Activated CD8-positive, alpha-beta memory T cell treated with anti-CD3 and anti-CD28 coated beads for 24 hours (primary cell): Measurements from ENCODE around the gene AKAP12.

Source experiments
- DNase-seq: peaks from one replicate; pipeline ENCODE4 v3.0.0-alpha.2; 2020

Gene AKAP12

DNA sequence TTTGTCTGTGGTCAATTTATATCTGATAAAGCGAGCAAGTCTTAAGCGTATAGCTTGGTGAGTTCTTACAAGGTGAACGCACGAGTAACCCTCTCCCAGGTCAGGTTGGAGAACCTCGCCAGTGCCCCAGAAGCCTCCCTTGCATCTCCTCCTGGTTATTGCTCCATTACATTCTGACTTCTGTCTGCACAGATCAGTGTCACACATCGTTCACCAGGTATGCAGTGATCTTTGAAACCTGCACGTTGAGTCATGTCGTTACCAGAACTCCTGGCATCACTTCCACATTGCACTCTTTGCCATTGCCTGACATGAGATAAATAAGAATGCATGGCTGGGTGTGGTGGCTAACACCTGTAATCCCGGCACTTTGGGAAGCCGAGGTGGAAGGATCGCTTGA is 44.2 kb downstream of the AKAP12 start:
- no peak for DNase-seq

DNA sequence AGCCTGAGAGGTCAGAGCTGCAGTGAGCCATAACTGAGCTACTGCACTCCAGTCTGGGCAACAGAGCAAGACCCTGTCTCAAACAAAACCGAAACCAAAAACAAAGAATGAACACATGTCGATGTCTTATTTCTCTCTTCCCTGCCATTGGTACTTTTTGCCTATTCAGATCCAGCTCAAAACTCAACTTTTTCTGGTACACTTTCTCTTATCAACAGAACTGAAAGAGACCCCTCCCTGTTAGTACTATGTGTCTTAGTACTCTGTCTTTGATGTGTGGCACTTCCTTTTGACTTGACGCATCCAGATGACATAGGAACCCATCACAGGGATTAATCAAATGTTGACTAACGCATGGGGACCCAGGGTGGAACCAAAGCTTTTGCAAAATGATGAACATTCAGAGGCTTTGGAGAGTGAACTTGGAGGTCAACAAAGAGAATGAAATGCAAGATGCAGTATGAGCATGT is 44.8 kb downstream of the AKAP12 start:
- no peak for DNase-seq

DNA sequence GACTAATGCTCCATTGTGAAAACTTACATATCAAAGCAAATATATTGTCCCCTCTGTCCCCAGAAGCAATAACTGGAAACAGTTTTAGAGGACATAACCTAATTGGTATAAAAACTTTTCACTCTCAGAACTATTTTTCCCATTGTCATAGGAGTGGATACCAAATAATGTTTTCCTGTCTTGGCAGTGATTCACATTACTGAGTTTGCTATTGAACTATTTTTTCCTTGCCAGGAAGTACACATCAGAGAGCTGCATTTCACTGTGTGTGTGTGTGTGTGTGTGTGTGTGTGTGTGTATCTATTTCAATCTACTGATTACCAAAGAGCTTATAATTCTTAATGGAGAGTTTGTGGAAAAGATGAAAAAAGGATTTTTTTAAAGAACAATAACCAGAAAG is 45.4 kb downstream of the AKAP12 start:
- no peak for DNase-seq

DNA sequence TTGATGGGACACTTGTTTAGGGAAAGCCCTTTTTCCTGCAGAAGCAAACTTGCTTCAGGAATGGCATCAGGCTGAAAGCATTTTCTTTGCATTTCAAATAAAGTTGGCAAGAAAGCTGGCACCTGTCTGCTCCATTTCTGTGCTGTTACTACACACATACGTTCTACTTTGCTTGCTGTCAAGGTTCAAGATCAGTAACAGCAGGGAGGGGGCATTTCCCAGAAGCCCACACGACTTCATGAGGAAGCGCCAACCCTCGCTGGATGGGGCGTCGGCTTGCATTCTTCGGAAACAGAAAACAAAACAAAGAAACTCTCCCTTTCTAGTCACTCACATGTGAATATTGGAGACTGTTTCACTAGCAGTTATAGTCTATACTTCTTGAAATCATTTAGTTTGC is 46.4 kb downstream of the AKAP12 start:
- no peak for DNase-seq

DNA sequence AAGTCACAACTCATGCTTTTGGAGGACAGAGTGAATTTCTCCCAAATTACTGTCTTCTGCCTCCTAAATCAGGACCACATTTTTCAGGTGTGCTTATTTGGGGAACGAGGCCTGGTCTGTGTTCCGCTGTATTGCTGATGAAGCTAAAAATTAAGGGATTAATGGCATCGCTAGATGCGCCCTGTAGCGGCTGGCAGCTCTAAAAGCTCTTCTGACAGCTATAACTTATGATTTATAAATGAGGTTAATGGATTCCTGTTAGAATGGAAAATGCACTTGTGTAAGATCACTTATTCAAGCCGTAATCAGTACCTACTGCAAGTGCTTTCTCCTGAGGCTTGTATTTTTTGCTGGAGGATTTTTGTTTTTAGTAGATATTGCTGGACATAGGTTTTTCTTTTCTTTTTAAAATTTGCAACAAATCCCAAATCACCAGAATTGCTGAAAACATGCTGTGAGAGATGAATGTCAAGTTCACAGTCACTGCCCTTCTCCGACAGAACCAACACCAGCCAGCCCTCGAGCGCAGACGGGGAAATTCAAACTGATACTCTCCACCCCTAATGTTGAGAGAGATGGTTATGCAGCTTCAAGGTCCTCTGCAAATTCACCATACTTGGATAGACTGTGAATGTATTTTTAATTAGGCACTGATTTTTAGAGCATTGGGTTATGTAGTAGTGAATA is 49.1 kb downstream of the AKAP12 start:
- no peak for DNase-seq

DNA sequence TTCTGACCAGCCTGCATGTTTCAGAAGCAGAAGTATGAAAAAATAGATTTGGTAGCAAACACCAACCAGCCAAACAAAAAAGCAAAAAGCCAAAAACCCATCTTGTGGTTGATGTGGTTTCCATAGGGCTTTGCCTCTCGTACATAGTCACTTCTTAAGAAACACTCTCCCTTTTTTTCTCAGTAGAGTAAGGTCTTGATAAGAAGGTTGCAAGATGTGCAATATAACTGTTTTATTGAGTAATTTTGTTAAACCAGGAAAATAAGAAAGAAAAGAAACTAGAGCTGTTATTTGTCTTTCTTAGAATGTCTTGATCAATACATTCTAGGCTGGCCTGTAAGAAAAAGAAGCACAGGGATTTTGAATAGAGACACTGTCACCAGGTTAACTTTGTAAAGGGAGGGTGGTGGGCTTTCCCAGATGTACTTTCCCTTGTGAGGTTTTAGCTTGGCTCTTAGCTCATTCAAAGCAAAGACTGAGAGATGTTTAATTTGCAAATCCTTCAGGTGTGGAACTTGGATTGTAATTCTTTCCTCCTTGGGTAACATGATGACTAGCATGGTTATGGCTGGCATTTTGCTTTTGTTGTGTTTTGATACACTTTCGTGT is 49.7 kb downstream of the AKAP12 start:
- DNase-seq = no peak

DNA sequence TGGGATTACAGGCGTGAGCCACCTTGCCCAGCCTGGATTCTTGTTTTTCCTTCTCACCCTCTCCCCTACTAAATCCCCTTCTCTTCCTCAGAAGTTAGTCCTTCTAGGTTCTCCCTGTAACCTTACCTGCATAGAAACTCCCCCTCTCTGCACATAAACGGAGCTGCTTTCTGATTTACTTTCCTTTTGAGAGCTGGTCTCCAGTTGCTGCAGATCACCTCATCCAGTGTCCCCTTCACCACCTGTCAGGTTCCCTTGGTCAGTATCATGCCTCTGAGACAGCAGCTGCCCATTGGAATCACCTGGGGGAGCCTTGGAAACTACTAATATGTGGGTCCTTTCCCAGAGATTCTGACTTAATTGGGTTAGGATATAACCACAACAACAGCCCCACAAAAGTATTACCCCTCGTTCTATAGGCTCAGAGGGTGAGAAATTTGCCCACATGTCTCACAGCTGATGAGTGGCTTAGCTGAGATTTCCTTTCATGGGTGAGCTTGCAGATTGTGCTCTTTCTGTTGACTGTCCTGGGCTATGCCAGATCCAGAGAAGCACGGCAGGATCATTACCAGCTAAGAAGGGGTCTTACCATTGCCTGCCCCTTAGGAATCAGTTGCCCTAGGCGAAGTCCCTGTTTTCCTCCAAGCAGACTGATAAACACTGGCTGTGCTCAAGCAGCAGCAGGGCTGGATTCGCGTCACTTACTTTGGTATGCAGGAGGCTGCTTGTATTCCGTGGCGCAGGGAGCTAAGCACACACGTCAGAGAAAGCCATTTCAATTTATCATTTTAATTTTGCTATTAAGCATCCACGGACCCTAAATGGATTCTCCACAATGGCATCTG is 51.3 kb downstream of the AKAP12 start:
- no peak for DNase-seq

DNA sequence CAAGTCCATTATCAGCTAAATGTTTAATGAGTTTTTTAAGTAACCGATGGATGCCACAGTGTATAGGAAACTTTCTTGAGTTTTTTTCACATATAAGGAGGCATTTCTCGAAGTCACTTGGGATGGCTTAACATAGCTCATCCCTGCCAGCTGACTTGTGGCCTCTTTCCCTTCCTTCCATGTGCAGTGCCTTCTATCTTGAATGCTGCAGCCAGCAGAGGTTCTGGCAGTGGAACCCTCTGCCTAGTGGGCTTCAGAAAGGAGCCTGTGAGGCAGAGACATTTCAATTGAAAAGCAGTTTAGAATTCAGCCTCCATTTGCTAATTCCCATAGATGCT is 51.9 kb downstream of the AKAP12 start:
- DNase-seq = no peak

DNA sequence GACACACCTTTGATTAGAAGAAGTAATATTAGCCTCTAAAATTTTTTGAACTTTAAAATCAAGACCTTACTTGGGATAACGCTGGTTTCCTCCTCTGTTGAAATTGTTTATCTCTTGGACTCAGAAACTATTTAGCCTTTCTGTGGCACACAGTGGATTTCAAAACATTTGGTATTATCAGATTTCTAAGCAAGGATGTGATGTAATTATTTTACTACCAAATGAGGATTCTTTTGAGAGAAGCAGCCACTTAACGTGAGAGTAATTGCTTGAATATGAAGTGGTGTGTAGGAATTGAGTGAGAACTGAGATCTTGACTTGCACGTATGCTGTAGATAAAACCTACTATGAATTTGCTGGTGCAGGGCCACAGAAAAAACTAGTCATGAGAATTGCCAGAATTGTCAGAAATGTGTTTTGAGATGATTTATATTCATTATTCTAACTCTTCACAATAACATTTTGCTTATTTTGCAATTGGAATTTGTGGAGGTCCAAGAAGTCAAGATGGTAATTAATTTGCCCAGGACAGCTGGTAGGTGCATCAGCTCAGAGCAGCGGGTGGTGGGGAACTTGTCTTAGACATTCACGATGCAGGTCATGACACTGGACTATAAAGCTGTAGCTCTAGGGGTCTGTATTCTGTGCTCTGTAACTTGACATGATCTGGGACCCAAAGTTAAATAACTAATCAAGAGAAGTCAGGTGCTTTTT is 53.4 kb downstream of the AKAP12 start:
- no peak for DNase-seq

DNA sequence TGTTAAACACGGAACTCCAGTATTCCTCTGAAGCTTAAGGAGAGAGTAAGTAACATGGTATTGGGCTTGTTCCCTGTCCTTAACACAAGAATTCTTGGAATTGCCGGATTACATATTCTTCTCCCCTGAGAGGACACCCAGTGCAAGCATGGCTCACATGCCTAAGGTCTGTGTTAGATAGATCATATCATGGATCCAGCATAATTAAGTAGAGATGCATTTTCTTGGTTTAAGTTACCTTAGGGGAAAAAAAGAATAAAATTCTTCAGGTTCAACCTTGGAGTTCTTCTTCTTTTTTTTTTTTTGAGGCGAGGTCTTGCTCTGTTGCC is 53.9 kb downstream of the AKAP12 start:
- DNase-seq = no peak

DNA sequence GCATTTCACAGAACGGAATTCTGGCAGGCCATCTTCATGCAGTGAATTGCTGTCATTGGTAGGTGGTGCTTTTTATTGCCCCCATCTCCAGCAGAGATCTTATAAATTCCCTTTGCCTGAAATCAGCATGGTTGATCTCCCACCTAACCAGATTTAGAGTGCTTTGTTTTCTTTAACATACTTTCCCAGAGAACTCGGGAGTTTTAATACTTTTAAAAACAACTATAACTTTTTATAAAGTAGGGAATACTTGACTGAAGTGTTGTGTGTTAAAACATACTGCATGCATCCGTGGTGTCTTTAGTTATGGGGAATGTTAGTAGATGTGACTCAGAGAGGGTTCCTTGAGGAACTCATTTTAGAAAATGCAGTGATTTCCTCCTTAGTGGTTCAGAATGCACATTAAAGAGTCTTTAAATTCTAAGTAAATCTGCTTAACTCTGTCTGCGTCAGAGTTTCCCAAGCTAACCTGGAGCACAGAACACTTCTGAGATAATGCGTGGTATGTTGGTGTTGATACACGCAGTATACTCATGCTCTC is 54.9 kb downstream of the AKAP12 start:
- no peak for DNase-seq

DNA sequence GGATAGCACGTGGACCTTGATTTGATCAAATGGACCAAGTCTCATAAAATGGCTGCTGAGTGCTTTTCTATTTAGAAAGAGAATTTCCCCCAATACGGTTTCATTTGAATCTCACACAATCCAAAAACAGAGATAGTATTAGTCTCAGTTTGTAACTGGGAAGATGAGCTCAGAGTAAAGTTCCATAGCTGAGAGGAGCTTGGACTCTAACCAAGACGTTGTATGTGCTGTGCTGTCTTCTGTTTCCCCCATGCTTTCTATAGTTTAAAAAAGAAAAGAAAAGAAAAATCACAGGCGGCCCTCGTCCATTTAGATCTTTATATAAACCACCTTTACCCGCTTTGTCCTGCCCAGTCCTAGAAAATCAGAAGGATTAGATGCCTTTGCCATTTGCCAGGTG is 58.1 kb downstream of the AKAP12 start:
- no peak for DNase-seq

DNA sequence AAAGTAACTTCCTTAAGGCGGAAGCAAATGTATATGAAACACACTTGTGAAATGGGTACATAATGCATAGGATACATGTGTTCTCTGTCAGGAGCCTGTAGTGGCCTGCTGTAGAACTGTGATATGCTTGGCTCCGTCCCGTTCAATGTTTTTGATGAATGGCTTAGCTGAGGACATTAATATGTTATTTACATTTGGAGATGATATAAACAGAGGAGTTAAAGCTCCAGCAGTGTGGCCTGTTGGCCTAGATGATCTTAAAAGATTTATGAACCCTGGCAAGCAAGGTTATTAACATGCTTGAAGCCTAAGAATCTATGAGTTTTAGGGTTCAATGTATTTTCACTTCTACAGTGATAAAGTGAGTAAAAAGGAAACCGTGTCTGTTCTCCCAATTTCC is 59.2 kb downstream of the AKAP12 start:
- DNase-seq = no peak

DNA sequence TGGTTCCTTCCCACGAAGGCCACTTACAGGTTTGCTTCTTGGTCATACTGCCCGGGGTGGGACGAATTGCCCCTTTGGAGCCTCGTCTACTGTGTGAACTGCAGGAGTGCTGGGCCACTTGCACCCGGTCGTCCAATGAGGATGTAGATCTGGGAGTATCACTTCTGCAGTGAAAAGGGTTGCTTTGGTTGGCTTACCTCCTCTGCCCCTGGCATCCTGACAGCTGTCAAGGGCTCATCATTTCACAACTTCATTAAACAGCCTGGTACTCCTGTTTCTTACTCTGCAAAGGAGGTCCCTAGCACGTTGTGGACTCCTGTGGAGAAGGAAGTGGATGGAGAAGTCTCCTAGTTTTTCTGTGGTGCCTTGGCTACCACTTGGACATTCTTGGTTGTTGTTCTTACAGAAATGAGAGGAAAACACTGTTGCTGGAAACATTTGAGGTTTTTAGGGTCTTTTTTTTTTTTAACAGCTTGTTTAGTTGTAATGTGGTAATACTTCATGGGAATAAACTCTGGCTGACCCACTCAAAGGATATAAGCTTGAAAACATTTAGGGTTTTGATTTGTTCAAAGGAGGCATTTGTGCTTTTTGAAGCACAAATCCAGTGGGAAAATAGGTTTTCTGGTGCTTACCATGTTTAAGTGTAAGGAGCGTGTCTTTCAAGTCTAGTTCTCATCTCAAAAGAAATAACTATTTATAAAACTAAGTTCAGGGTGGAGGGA is 60.7 kb downstream of the AKAP12 start:
- DNase-seq = no peak

DNA sequence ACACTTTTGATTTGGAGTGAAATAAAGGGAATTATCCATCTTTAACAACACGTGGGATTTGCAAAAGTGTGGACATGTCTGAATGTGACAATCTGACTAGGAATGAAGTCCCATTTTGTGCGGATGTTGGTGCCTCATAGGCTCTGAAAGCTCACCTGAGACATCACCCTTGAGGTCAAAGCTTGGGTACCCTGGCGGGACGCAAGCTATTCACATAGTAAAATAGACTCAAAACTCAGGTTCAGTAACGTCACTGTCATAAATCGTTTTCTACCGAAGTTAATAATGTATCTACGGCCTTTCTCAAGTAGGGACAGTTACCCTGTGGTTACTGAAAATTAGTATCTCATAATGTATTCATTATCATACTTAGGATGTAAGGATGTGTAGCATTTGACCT is 61.8 kb downstream of the AKAP12 start:
- no peak for DNase-seq

DNA sequence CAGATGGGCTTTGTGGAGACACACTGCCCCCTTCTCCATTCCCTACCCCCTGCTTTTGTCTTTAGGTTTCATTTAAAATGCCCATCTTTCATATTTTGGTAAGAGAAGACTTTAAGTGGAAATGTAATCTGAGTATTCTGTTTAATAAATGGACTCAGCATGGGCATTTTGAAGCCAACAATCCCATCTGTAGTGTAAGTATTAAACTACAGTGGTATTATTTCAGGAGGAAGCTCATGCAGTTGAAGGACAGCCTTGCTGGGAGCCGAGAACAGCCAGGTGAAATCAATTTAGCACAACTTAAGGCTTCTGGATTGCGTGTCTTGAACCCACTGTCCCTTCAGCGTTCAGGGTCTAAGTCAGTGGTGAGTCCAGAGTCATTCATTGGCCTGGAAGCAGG is 63.5 kb downstream of the AKAP12 start:
- no peak for DNase-seq

DNA sequence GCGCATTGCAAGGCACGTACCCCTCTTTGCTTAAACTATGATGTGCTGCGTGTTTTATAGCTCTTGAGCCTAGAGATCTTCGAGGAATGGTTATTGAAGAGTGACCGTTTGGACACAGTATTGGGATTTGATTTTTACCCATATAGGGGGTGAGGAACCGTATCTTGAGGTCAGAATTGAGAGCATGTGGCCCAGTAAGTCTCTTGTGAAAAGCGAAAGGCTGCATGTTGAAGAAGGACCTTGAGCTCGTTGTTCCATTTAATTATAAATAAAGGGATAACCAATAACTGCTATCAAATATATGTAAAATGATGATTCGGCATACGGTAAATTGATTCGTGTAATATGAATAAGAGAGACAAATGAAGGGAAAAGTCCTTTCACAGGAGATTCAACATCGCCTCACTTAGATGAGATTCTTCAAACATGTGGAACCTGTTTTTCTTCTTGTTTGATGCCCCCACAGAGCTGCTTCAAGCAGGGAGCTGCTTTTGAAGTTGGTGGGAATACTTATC is 66.6 kb downstream of the AKAP12 start:
- DNase-seq = no peak

DNA sequence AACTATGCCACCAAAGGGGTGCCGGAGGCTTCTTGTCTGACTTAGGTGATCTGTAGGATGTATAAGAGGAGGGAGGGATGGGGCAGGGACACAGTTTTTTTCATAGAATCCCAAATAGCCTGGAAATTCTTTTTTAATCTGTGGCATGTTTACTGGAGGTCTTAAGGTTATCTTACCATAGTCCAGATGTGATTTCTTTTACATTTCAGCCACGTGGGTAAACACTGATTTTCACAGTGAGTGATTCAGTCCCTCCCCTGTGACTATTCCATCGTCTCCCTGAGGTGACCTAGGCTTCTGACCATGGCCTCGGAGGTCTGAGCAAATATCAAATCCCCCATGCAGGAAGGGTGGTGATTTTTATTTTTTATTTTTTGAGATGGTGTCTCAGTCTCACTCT is 67.7 kb downstream of the AKAP12 start:
- DNase-seq = no peak

DNA sequence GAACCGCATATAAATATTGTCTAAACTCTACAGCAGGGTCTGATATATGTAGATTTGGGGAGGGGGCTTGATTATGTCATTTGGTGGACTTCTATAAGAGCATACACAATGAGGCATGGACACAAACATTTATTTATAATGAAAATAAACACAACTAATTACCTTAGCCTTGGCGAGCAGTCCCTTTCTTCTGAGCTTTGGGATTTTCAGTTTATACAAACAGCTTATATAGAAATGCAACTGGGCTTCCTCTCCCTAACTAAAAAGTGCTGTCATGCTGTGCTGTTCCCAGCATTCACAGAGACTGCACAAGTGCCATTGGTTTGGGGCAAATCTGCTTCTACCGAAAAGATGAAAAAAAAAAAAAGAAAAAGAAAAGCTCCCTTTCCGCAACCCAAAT is 69.9 kb downstream of the AKAP12 start:
- no peak for DNase-seq

DNA sequence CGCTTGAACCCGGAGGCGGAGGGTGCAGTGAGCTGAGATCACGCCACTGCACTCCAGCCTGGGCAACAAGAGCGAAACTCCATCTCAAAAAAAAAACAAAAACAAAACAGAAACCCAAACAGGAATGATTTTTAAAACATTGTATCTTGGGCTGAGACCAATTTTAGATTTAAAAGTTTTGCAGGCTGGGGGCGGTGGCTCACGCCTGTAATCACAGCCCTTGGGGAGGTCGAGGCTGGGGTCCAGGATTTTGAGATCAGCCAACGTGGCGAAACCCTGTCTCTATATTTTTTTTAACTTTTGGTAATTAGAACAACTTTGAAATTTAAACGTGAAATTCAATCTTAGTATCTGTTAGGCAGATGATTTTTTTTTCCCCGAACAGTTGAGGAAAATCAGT is 70.5 kb downstream of the AKAP12 start:
- DNase-seq = no peak

DNA sequence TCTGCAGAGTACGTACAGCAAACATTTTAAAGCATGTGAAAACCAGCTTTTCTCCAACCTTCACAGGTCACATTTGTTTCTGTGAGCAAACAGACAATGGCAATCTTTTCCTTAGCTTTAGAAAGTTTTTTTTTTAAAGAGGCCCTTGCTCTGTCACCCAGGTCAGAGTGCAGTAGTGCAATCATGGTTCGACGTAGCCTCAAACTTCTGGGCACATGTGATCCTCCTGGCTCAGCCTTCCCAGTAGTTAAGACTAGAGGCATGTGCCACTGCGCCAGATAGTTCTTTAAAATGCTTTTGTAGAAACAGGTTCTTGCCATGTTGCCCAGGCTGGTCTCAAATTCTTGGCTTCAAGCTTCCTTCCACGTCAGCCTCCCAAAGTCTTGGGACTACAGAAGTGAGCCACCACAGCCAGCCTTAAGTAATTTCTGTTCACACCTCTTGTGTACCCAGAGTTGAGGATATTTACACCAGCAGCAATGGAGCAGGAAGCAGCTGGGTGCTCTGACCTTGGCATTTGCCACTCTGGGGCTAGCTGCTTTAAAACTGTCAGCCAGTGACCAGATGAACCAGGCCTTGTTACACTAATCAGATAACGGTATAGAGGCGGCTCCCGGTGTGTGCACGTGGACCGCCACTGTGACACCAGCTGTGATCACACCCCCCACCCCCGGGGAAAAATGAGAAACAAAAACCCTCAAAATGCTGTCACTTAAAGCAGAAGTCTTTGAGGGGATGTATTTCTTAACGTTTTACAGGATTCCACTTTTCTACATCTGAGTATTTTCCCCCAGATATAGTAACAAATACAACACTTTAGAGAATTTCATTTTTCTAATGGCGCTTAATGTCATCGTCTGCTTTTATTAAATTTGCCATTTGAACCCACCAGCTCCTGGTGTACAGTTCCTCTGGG is 71.3 kb downstream of the AKAP12 start:
- no peak for DNase-seq
